ENCODE data around the gene HHEX. TPM values are rescaled to one million over a fixed set of nuclear protein-coding genes. Genes with fewer than 3 reads are reported as not detected.
A peak's percentile ranks its signal among the peaks of the same experiment; 100 is the strongest.

HHEX gene
- total RNA-seq, 2 donors from 2014 or later = 0.34 to 0.67 TPM

GRCh38 chr10:92681306-92681834 is 8.4 kb upstream of the HHEX start:
- H3K36me3 Mint-ChIP-seq (ENCODE audit: insufficient read depth in 2 of 2) = no peaks in the 10 kb centered on the region
- no peak for ATAC-seq (replicated peaks in 1 of 2)
- peaks cover 2 to 3% of the 10 kb centered on the region in 2 donors for H3K9me3 Mint-ChIP-seq
- peaks cover 30% of the 10 kb centered on the region for H3K27me3 Mint-ChIP-seq (ENCODE audit: low read depth)
- DNase-seq = no peak
- H3K4me1 Mint-ChIP-seq (ENCODE audit: low read depth) = no peaks in the 10 kb centered on the region
- no peak overlapping the region for H3K27ac Mint-ChIP-seq
- no peak overlapping the region for H3K4me3 Mint-ChIP-seq

GRCh38 chr10:92688573-92688926 is 1.2 kb upstream of the HHEX start:
- ATAC-seq (replicated peaks in 1 of 2) = no peak
- H3K27ac Mint-ChIP-seq = no peak overlapping the region

GRCh38 chr10:92688927-92689662 is 660 bp upstream of the HHEX start:
- ATAC-seq (replicated peaks in 1 of 2) = peak; percentile 23 to 37
- Mint-ChIP-seq H3K27ac (no peak overlapping the region), H3K4me3 (peak overlapping the region; percentile 71 to 81), H3K36me3 (ENCODE audit: insufficient read depth in 2 of 2) (no peaks in the 10 kb centered on the region), H3K9me3 (peaks cover 0 to 2% of the 10 kb centered on the region in 2 donors), H3K4me1 (ENCODE audit: low read depth) (peaks cover 22% of the 10 kb centered on the region), H3K27me3 (ENCODE audit: low read depth) (peaks cover 74% of the 10 kb centered on the region)
- DNase-seq = peak in 1 of 2 donors; percentile 17

More at GRCh38 chr10:92688573-92688926, 1.2 kb upstream of the HHEX start:
- Mint-ChIP-seq H3K27me3 (ENCODE audit: low read depth) (peaks cover 70% of the 10 kb centered on the region), H3K4me1 (ENCODE audit: low read depth) (peaks cover 22% of the 10 kb centered on the region), H3K36me3 (ENCODE audit: insufficient read depth in 2 of 2) (no peaks in the 10 kb centered on the region), H3K4me3 (peak overlapping the region; percentile 71 to 81), H3K9me3 (peaks cover 0 to 2% of the 10 kb centered on the region in 2 donors)
- DNase-seq = no peak

GRCh38 chr10:92690211-92690914 is 608 bp downstream of the HHEX start:
- H3K27ac Mint-ChIP-seq = no peak overlapping the region
- peaks cover 75% of the 10 kb centered on the region for H3K27me3 Mint-ChIP-seq (ENCODE audit: low read depth)
- peaks cover 0 to 2% of the 10 kb centered on the region in 2 donors for H3K9me3 Mint-ChIP-seq
- no peaks in the 10 kb centered on the region for H3K36me3 Mint-ChIP-seq (ENCODE audit: insufficient read depth in 2 of 2)
- peak overlapping the region; percentile 76 to 89 for H3K4me3 Mint-ChIP-seq
- DNase-seq (peak; percentile 76 to 84), ATAC-seq (replicated peaks in 1 of 2) (peak; percentile 72 to 79)
- peaks cover 22% of the 10 kb centered on the region for H3K4me1 Mint-ChIP-seq (ENCODE audit: low read depth)

GRCh38 chr10:92690915-92691590 is 1.3 kb downstream of the HHEX start:
- H3K27me3 Mint-ChIP-seq (ENCODE audit: low read depth) = peaks cover 70% of the 10 kb centered on the region
- H3K4me1 Mint-ChIP-seq (ENCODE audit: low read depth) = peaks cover 22% of the 10 kb centered on the region
- no peaks in the 10 kb centered on the region for H3K9me3 Mint-ChIP-seq
- ATAC-seq (replicated peaks in 1 of 2) (no peak), DNase-seq (no peak)
- peak overlapping the region; percentile 74 to 89 for H3K4me3 Mint-ChIP-seq
- H3K36me3 Mint-ChIP-seq (ENCODE audit: insufficient read depth in 2 of 2) = no peaks in the 10 kb centered on the region
- no peak overlapping the region for H3K27ac Mint-ChIP-seq

- ATAC-seq (replicated peaks in 1 of 2) = no peak
- H3K4me1 Mint-ChIP-seq (ENCODE audit: low read depth) = peaks cover 22% of the 10 kb centered on the region
- H3K36me3 Mint-ChIP-seq (ENCODE audit: insufficient read depth in 2 of 2) = no peaks in the 10 kb centered on the region
- DNase-seq = peak; percentile 21 to 26
- H3K27me3 Mint-ChIP-seq (ENCODE audit: low read depth) = peaks cover 73% of the 10 kb centered on the region
- H3K27ac Mint-ChIP-seq = no peak overlapping the region
- no peaks in the 10 kb centered on the region for H3K9me3 Mint-ChIP-seq
- H3K4me3 Mint-ChIP-seq = peak overlapping the region; percentile 74 to 89
Measured at GRCh38 chr10:92691591-92692079, 1.9 kb downstream of the HHEX start.

- Mint-ChIP-seq H3K4me1 (ENCODE audit: low read depth) (peaks cover 22% of the 10 kb centered on the region), H3K9me3 (no peaks in the 10 kb centered on the region), H3K27me3 (ENCODE audit: low read depth) (peaks cover 73% of the 10 kb centered on the region), H3K4me3 (peak overlapping the region; percentile 74 to 89), H3K27ac (no peak overlapping the region), H3K36me3 (ENCODE audit: insufficient read depth in 2 of 2) (no peaks in the 10 kb centered on the region)
- ATAC-seq (replicated peaks in 1 of 2) (no peak), DNase-seq (no peak)
Measured at GRCh38 chr10:92692080-92692671, 2.4 kb downstream of the HHEX start.

GRCh38 chr10:92692697-92693533 is 3.2 kb downstream of the HHEX start:
- Mint-ChIP-seq H3K27me3 (ENCODE audit: low read depth) (peaks cover 73% of the 10 kb centered on the region), H3K36me3 (ENCODE audit: insufficient read depth in 2 of 2) (no peaks in the 10 kb centered on the region), H3K9me3 (no peaks in the 10 kb centered on the region), H3K4me3 (peak overlapping the region; percentile 74 to 89), H3K4me1 (ENCODE audit: low read depth) (peaks cover 24% of the 10 kb centered on the region), H3K27ac (no peak overlapping the region)
- ATAC-seq (replicated peaks in 1 of 2) = no peak
- no peak for DNase-seq

- Mint-ChIP-seq H3K4me1 (ENCODE audit: low read depth) (peaks cover 30% of the 10 kb centered on the region), H3K27ac (no peak overlapping the region), H3K36me3 (ENCODE audit: insufficient read depth in 2 of 2) (no peaks in the 10 kb centered on the region), H3K9me3 (no peaks in the 10 kb centered on the region), H3K4me3 (no peak overlapping the region), H3K27me3 (ENCODE audit: low read depth) (peaks cover 73% of the 10 kb centered on the region)
- DNase-seq (no peak), ATAC-seq (replicated peaks in 1 of 2) (no peak)
Measured at GRCh38 chr10:92693534-92693893, 3.8 kb downstream of the HHEX start.

GRCh38 chr10:92695679-92696605 is 6.2 kb downstream of the HHEX start:
- Mint-ChIP-seq H3K4me3 (no peak overlapping the region), H3K4me1 (ENCODE audit: low read depth) (peaks cover 35% of the 10 kb centered on the region), H3K9me3 (no peaks in the 10 kb centered on the region), H3K27ac (no peak overlapping the region), H3K27me3 (ENCODE audit: low read depth) (peaks cover 87% of the 10 kb centered on the region), H3K36me3 (ENCODE audit: insufficient read depth in 2 of 2) (no peaks in the 10 kb centered on the region)
- DNase-seq (no peak), ATAC-seq (replicated peaks in 1 of 2) (no peak)

- no peak overlapping the region for H3K27ac Mint-ChIP-seq
- peaks cover 87% of the 10 kb centered on the region for H3K27me3 Mint-ChIP-seq (ENCODE audit: low read depth)
- DNase-seq = no peak
- H3K9me3 Mint-ChIP-seq = no peaks in the 10 kb centered on the region
- no peaks in the 10 kb centered on the region for H3K36me3 Mint-ChIP-seq (ENCODE audit: insufficient read depth in 2 of 2)
- no peak for ATAC-seq (replicated peaks in 1 of 2)
- no peak overlapping the region for H3K4me3 Mint-ChIP-seq
- H3K4me1 Mint-ChIP-seq (ENCODE audit: low read depth) = peaks cover 27% of the 10 kb centered on the region
Measured at GRCh38 chr10:92696606-92697383, 7.0 kb downstream of the HHEX start.

Measured in activated T-cell treated with anti-CD3 and anti-CD28 coated beads, Interleukin-2, amount 50 U/mL, for 72 hours (primary cell).